ENCODE results near the gene INPP4A. TPM values are rescaled to one million over a fixed set of nuclear protein-coding genes. Genes with fewer than 3 reads are reported as not detected.

Gene INPP4A
- total and polyA plus RNA-seq, 10 of the 15 experiments (the other 5 are each of a cell fraction or from before 2014, with no cell fraction given) = 4.7 to 62.3 (median 36.9) TPM

GRCh38 chr2:98608116-98608961 lies 163.7 kb downstream of the INPP4A start, which contains the start of the genes COA5 and UNC50 (continued):
- TF ChIP-seq, protein P1, sequence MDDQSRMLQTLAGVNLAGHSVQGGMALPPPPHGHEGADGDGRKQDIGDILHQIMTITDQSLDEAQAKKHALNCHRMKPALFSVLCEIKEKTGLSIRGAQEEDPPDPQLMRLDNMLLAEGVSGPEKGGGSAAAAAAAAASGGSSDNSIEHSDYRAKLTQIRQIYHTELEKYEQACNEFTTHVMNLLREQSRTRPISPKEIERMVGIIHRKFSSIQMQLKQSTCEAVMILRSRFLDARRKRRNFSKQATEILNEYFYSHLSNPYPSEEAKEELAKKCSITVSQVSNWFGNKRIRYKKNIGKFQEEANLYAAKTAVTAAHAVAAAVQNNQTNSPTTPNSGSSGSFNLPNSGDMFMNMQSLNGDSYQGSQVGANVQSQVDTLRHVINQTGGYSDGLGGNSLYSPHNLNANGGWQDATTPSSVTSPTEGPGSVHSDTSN (IDR thresholded peaks at IDR 0.05; ENCODE audit: insufficient replicate concordance, low read depth, low read length) = no peak
- TF ChIP-seq MYC (IDR thresholded peaks at IDR 0.05; ENCODE audit: insufficient read depth, insufficient read length, insufficient replicate concordance, low read length, severe bottlenecking) (no peak), ASH2L (IDR thresholded peaks at IDR 0.05; ENCODE audit: borderline replicate concordance, low read depth) (no peak; the same call in 1 of the 2 replicates), RAD21 (IDR thresholded peaks at IDR 0.05; ENCODE audit: insufficient read depth, low read depth, low read length) (no peak), PAX5 (IDR thresholded peaks at IDR 0.05; ENCODE audit: borderline replicate concordance, low read depth, low read length) (0 out of 2 replicates have a peak, but pooled peaks have one; percentile 65), RB1 (IDR thresholded peaks at IDR 0.05; ENCODE audit: borderline replicate concordance) (peak; percentile 89; the same call in 1 of the 2 replicates), BCL11A (IDR thresholded peaks at IDR 0.05; ENCODE audit: low read depth, low read length) (no peak; the same call in 1 of the 2 replicates), YY1 (IDR thresholded peaks at IDR 0.05; ENCODE audit: low read depth, low read length) (peak; percentile 82), NR2C2 (IDR thresholded peaks at IDR 0.05; ENCODE audit: borderline replicate concordance, control insufficient read depth, insufficient read length, low read depth) (no peak), POLR2AphosphoS5 (IDR thresholded peaks at IDR 0.05; ENCODE audit: low read length) (peak; percentile 94), MYB (IDR thresholded peaks at IDR 0.05; ENCODE audit: borderline replicate concordance, low read depth, low read length) (no peak), SRF (IDR thresholded peaks at IDR 0.05; ENCODE audit: low read depth in 2 of 2, low read length in 2 of 2) (peak in 1 of 2 experiments; percentile 52; a peak in 1 of 4 replicates), ZNF384 (IDR thresholded peaks at IDR 0.05; ENCODE audit: borderline replicate concordance, low read depth, low read length) (no peak), RFX5 (IDR thresholded peaks at IDR 0.05; ENCODE audit: low read depth, low read length) (no peak), SPI1 (IDR thresholded peaks at IDR 0.05; ENCODE audit: borderline replicate concordance, insufficient read depth, low read depth, low read length) (peak; percentile 50; the same call in 1 of the 2 replicates), POLR2AphosphoS2 (IDR thresholded peaks at IDR 0.05; ENCODE audit: low read depth, low read length) (no peak)
- TF ChIP-seq, protein P2, sequence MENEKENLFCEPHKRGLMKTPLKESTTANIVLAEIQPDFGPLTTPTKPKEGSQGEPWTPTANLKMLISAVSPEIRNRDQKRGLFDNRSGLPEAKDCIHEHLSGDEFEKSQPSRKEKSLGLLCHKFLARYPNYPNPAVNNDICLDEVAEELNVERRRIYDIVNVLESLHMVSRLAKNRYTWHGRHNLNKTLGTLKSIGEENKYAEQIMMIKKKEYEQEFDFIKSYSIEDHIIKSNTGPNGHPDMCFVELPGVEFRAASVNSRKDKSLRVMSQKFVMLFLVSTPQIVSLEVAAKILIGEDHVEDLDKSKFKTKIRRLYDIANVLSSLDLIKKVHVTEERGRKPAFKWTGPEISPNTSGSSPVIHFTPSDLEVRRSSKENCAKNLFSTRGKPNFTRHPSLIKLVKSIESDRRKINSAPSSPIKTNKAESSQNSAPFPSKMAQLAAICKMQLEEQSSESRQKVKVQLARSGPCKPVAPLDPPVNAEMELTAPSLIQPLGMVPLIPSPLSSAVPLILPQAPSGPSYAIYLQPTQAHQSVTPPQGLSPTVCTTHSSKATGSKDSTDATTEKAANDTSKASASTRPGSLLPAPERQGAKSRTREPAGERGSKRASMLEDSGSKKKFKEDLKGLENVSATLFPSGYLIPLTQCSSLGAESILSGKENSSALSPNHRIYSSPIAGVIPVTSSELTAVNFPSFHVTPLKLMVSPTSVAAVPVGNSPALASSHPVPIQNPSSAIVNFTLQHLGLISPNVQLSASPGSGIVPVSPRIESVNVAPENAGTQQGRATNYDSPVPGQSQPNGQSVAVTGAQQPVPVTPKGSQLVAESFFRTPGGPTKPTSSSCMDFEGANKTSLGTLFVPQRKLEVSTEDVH (IDR thresholded peaks at IDR 0.05; ENCODE audit: low read depth, partially characterized antibody) = no peak
- TF ChIP-seq, protein P3, sequence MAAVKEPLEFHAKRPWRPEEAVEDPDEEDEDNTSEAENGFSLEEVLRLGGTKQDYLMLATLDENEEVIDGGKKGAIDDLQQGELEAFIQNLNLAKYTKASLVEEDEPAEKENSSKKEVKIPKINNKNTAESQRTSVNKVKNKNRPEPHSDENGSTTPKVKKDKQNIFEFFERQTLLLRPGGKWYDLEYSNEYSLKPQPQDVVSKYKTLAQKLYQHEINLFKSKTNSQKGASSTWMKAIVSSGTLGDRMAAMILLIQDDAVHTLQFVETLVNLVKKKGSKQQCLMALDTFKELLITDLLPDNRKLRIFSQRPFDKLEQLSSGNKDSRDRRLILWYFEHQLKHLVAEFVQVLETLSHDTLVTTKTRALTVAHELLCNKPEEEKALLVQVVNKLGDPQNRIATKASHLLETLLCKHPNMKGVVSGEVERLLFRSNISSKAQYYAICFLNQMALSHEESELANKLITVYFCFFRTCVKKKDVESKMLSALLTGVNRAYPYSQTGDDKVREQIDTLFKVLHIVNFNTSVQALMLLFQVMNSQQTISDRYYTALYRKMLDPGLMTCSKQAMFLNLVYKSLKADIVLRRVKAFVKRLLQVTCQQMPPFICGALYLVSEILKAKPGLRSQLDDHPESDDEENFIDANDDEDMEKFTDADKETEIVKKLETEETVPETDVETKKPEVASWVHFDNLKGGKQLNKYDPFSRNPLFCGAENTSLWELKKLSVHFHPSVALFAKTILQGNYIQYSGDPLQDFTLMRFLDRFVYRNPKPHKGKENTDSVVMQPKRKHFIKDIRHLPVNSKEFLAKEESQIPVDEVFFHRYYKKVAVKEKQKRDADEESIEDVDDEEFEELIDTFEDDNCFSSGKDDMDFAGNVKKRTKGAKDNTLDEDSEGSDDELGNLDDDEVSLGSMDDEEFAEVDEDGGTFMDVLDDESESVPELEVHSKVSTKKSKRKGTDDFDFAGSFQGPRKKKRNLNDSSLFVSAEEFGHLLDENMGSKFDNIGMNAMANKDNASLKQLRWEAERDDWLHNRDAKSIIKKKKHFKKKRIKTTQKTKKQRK (IDR thresholded peaks at IDR 0.05; ENCODE audit: low read depth, low read length) = no peak

Measured in GM12878 (cell line).